Measurements from ENCODE around the gene GATA3.
A peak's percentile ranks its signal among the peaks of the same experiment; 100 is the strongest.

Gene GATA3

DNA sequence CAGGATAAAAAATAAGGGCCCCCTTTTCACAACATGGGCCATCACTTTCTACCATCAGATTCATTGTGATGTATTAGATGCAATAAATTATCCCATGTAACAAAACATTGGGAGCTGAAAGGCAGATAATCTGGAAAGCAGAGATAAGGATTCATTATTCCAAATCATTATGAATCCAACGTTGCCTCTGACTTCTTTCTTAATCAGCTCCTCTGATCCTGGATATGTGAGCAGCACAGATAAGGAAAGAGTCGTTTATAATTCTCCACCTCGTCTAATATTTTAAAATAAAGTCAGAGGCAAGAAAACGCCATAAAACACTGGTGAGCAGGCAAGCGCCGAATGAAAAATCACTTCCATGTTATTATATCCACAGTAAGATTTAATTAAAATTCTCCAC lies 13.8 kb upstream of the GATA3 start:
- Histone ChIP-seq H3K27ac (ENCODE audit: low read length) (no peak overlapping the region), H3K27me3 (ENCODE audit: low read depth, low read length) (peaks cover 82% of the 10 kb centered on the region), H3K36me3 (ENCODE audit: control insufficient read depth in 1 of 2, insufficient read depth in 2 of 2, low read length in 2 of 2) (no peaks in the 10 kb centered on the region), H3K4me3 (ENCODE audit: low read depth in 1 of 2, low read length in 2 of 2) (no peak overlapping the region), H3K9me3 (ENCODE audit: control insufficient read depth in 1 of 2, low read length in 2 of 2) (peaks cover 3 to 4% of the 10 kb centered on the region in 2 donors), H3K4me1 (ENCODE audit: control insufficient read depth in 1 of 2, insufficient read depth in 2 of 2, low read length in 2 of 2) (peaks cover 0 to 44% of the 10 kb centered on the region in 2 donors)

GRCh38 chr10:8041284-8041991 lies 13.1 kb upstream of the GATA3 start:
- no peak overlapping the region for H3K27ac ChIP-seq (ENCODE audit: low read length)
- peaks cover 84% of the 10 kb centered on the region for H3K27me3 ChIP-seq (ENCODE audit: low read depth, low read length)
- peaks cover 3 to 4% of the 10 kb centered on the region in 2 donors for H3K9me3 ChIP-seq (ENCODE audit: control insufficient read depth in 1 of 2, low read length in 2 of 2)
- no peak overlapping the region for H3K4me3 ChIP-seq (ENCODE audit: low read depth in 1 of 2, low read length in 2 of 2)
- H3K4me1 ChIP-seq (ENCODE audit: control insufficient read depth in 1 of 2, insufficient read depth in 2 of 2, low read length in 2 of 2) = peaks cover 0 to 39% of the 10 kb centered on the region in 2 donors
- no peaks in the 10 kb centered on the region for H3K36me3 ChIP-seq (ENCODE audit: control insufficient read depth in 1 of 2, insufficient read depth in 2 of 2, low read length in 2 of 2)

DNA sequence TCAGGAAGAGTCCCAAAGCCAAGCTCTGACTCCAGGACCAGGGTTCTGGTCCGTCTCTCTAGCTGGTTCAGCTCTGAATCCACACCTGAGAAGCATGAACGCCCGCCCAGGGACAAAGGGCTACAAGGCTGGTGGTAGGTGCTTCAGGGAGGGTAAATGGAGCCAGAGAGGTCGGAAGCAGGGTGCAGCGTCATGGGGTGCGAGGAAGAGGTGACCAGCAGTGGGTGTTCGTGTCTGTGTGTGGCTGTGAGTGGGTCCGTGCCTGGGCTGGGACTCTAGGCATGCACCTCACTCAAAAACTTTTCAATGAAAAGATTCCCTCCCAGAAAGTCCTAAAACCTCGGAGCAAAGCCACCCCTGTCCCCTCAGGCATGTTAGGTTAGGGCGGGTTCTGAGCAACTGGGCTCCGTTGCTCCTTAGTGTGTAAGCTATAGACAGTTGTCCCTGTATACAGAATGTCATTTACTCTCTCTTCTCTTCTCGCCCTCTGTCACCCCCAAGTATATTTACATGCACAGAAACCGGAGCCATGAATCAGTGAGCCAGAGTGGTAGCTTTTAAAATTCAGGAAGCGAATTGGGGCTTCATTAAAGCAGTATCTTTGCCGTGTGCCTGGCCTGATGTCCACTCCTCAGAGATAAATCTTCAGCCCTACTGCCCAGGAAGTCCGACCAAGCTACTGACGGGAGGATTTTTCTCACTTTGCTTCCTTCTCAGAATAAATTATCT lies 12.3 kb upstream of the GATA3 start:
- H3K9me3 ChIP-seq (ENCODE audit: control insufficient read depth in 1 of 2, low read length in 2 of 2) = peaks cover 3 to 4% of the 10 kb centered on the region in 2 donors
- peaks cover 0 to 34% of the 10 kb centered on the region in 2 donors for H3K4me1 ChIP-seq (ENCODE audit: control insufficient read depth in 1 of 2, insufficient read depth in 2 of 2, low read length in 2 of 2)
- H3K27me3 ChIP-seq (ENCODE audit: low read depth, low read length) = peaks cover 83% of the 10 kb centered on the region
- no peak overlapping the region for H3K4me3 ChIP-seq (ENCODE audit: low read depth in 1 of 2, low read length in 2 of 2)
- H3K36me3 ChIP-seq (ENCODE audit: control insufficient read depth in 1 of 2, insufficient read depth in 2 of 2, low read length in 2 of 2) = no peaks in the 10 kb centered on the region
- H3K27ac ChIP-seq (ENCODE audit: low read length) = no peak overlapping the region

DNA sequence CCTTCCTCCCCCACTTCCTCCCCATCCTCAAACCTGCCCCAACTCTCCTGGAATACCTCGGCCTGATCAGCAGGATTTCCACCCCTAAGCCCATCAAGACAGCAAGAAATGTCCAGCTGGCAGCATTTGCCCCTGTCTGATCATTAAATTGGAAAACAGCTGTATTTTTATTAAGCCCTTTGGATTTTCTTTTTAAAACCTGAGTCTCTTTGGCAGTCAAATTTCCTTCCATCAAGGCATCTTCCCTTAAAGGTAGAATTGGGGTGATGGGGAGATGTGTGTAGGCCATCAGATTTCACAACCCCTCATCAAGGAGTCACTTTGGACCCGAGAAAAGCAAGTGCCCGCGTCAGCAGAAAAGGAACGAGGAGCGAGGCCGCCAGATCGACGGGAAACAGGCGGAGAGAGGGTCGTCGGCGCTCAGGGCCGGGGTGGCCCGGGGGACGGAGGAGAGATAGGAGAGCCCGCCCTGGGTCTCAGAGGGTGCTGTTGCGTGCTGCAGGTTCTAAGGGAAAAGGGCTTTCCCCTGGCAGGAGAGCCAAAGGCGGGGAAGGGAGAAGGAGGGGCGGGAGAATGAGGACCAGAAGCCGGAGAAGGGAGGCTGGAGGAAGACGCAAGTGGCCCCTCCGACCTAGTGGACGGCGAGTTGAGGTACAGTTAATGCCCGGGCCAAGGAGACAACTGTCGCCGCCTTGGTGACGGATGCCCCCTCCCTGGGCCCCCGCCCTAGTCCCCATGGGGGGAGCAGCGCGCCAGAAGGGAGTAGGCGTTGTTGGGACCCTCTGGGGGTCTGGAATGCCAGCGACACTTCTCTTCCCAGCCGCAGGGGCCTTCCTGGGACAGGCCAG lies 11.5 kb upstream of the GATA3 start:
- Histone ChIP-seq H3K27ac (ENCODE audit: low read length) (no peak overlapping the region), H3K36me3 (ENCODE audit: control insufficient read depth in 1 of 2, insufficient read depth in 2 of 2, low read length in 2 of 2) (no peaks in the 10 kb centered on the region), H3K27me3 (ENCODE audit: low read depth, low read length) (peaks cover 85% of the 10 kb centered on the region), H3K4me1 (ENCODE audit: control insufficient read depth in 1 of 2, insufficient read depth in 2 of 2, low read length in 2 of 2) (peaks cover 0 to 29% of the 10 kb centered on the region in 2 donors), H3K9me3 (ENCODE audit: control insufficient read depth in 1 of 2, low read length in 2 of 2) (peaks cover 3 to 4% of the 10 kb centered on the region in 2 donors), H3K4me3 (ENCODE audit: low read depth in 1 of 2, low read length in 2 of 2) (no peak overlapping the region)

DNA sequence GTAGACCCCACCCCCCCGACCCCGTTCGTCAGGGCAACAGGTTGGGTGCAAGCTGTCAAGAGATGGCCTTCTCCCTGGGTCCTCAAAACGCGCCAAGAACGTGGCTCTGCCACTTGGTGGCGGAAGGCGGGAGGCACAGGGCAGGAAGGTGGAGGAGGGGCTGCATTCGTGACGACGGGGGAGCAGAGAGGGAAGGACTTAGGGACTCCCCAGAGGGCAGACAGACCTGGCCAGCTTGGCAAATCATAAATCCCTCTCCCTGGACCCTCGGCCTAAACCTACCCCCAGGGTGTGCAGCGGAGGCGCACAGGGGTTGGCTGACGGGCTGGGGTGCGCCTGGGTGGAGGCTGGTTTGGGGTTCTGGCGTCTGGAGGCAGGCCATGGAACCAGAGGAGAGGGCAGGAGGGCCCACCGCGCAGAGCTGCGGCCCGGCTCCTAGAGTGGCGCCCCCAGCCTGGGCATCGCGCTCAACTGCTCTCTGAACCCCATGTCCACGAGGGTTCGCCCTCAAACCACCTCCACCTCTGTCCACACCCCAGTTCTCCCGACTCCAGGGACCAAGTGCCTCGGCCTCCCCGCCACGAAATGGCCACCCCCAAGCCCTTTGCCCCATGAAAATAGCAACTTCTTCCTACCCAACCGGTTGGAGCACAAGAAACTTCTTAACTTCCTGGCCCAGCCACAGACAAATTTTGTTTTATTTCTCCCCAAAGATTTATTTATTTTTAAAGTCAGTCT lies 10.8 kb upstream of the GATA3 start:
- H3K27ac ChIP-seq (ENCODE audit: low read length) = no peak overlapping the region
- H3K4me3 ChIP-seq (ENCODE audit: low read depth in 1 of 2, low read length in 2 of 2) = no peak overlapping the region
- peaks cover 84% of the 10 kb centered on the region for H3K27me3 ChIP-seq (ENCODE audit: low read depth, low read length)
- H3K4me1 ChIP-seq (ENCODE audit: control insufficient read depth in 1 of 2, insufficient read depth in 2 of 2, low read length in 2 of 2) = peaks cover 0 to 36% of the 10 kb centered on the region in 2 donors
- H3K36me3 ChIP-seq (ENCODE audit: control insufficient read depth in 1 of 2, insufficient read depth in 2 of 2, low read length in 2 of 2) = no peaks in the 10 kb centered on the region
- H3K9me3 ChIP-seq (ENCODE audit: control insufficient read depth in 1 of 2, low read length in 2 of 2) = peaks cover 3 to 4% of the 10 kb centered on the region in 2 donors

DNA sequence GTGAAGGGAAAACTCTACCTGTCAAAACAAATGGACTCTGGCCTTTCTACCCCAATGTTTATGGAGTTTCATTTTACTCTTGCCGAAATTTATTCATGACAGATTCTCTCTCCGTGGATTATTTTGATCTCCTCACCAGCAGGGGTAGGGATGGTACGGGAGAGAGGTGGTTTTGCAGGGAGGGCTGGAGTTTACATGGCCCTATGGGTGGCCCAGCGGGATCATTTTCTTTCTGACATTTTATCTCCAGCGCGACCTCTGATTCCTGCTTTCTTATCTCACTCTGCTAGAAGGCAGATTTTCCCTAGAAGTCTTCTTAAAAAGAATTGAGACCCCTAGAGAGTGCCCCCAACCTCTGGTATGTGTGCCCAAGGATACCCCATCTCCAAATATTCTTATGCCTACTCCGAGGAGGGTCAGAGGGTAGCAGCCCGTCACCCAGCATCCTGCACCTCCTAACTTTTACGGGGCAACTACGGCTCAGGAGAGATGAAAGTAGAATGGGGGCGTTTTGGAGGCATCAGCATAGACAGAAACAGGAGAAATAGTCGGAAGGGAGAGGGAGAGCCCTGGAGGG lies 10.1 kb upstream of the GATA3 start:
- peaks cover 3% of the 10 kb centered on the region in 2 donors for H3K9me3 ChIP-seq (ENCODE audit: control insufficient read depth in 1 of 2, low read length in 2 of 2)
- H3K36me3 ChIP-seq (ENCODE audit: control insufficient read depth in 1 of 2, insufficient read depth in 2 of 2, low read length in 2 of 2) = no peaks in the 10 kb centered on the region
- H3K4me3 ChIP-seq (ENCODE audit: low read depth in 1 of 2, low read length in 2 of 2) = peak overlapping the region in 1 of 2 donors; percentile 32
- H3K4me1 ChIP-seq (ENCODE audit: control insufficient read depth in 1 of 2, insufficient read depth in 2 of 2, low read length in 2 of 2) = peaks cover 0 to 40% of the 10 kb centered on the region in 2 donors
- no peak overlapping the region for H3K27ac ChIP-seq (ENCODE audit: low read length)
- peaks cover 83% of the 10 kb centered on the region for H3K27me3 ChIP-seq (ENCODE audit: low read depth, low read length)

DNA sequence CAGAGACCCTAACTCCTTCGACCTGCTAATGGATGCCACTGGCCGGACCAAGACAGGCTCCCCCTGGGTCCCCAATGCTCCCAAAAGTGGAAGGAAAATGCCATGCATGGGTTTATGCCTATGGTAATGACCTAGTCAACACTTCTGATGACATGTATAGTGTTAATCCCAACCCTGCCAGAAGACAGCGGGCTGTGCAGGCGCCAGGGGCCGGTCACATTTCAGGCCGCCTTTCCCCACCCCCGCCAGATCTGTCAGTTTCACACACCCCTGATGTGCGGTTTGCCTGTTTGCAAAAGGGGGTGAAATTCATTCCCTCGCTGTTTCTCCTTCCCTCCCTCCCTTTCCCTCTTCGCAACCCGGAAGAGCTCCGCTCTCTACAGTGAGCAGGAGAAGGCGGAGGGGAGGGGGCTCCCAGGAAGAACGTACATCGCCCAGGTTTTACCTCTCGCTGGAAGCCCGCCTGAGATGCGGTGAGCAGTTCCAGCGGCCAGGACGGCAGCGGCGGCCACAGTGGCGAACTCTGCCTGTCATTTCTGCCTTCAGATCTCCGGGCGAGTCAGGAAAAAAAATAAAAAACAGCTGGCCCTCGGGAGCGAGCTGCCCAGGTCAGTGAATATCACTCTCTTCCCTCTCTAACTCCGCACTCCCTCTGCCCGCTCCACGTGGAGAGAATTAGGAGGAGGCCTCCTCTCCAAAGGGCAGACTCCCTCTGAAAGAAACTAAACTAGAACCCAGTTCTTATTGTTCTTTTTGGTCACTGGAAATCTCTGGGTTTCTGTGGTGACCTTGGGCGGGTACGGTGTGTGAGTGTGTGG lies 9.4 kb upstream of the GATA3 start:
- H3K36me3 ChIP-seq (ENCODE audit: control insufficient read depth in 1 of 2, insufficient read depth in 2 of 2, low read length in 2 of 2) = no peaks in the 10 kb centered on the region
- peaks cover 0 to 47% of the 10 kb centered on the region in 2 donors for H3K4me1 ChIP-seq (ENCODE audit: control insufficient read depth in 1 of 2, insufficient read depth in 2 of 2, low read length in 2 of 2)
- peaks cover 86% of the 10 kb centered on the region for H3K27me3 ChIP-seq (ENCODE audit: low read depth, low read length)
- H3K27ac ChIP-seq (ENCODE audit: low read length) = no peak overlapping the region
- H3K9me3 ChIP-seq (ENCODE audit: control insufficient read depth in 1 of 2, low read length in 2 of 2) = no peaks in the 10 kb centered on the region
- peak overlapping the region; percentile 17 to 32 for H3K4me3 ChIP-seq (ENCODE audit: low read depth in 1 of 2, low read length in 2 of 2)

DNA sequence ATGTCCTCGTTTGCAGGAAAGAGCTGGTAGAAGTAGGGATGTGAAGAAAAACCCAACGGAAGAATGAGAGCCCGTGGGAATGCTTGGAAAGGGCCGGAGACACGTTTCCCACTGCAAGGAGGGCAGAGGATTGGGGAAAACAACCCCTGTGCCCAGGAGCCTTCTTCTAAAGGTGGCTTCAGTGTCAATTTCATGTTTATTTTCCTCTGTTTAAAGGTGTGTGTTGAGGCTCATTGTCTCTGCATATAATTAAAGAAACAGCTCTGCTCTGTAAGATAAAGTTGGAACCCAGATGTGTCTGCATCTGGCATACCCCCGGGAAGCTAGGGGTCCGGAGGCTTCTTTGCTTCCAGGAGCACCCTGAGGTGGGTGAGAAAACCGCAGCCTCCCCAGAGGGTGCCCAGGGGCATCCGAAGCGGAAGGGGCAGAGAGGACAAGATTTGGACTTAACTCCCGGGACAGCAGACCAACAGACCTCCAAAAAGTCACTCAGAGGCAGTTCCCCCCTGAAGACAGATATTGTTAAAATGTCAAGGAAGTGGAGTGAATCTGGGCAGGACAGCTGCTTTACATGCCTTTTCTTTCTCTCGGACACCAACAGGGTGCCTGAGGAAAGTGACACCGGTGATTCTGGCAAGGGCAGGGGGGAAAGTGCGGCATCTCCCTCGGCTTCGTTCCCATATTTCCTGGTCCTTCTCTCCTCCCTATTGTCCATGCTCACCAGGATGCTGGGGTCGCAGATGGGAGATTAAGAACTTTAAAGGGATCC lies 8.6 kb upstream of the GATA3 start:
- Histone ChIP-seq H3K9me3 (ENCODE audit: control insufficient read depth in 1 of 2, low read length in 2 of 2) (no peaks in the 10 kb centered on the region), H3K4me3 (ENCODE audit: low read depth in 1 of 2, low read length in 2 of 2) (peak overlapping the region in 1 of 2 donors; percentile 32), H3K27ac (ENCODE audit: low read length) (no peak overlapping the region), H3K27me3 (ENCODE audit: low read depth, low read length) (peaks cover 89% of the 10 kb centered on the region), H3K36me3 (ENCODE audit: control insufficient read depth in 1 of 2, insufficient read depth in 2 of 2, low read length in 2 of 2) (no peaks in the 10 kb centered on the region), H3K4me1 (ENCODE audit: control insufficient read depth in 1 of 2, insufficient read depth in 2 of 2, low read length in 2 of 2) (peaks cover 0 to 55% of the 10 kb centered on the region in 2 donors)

DNA sequence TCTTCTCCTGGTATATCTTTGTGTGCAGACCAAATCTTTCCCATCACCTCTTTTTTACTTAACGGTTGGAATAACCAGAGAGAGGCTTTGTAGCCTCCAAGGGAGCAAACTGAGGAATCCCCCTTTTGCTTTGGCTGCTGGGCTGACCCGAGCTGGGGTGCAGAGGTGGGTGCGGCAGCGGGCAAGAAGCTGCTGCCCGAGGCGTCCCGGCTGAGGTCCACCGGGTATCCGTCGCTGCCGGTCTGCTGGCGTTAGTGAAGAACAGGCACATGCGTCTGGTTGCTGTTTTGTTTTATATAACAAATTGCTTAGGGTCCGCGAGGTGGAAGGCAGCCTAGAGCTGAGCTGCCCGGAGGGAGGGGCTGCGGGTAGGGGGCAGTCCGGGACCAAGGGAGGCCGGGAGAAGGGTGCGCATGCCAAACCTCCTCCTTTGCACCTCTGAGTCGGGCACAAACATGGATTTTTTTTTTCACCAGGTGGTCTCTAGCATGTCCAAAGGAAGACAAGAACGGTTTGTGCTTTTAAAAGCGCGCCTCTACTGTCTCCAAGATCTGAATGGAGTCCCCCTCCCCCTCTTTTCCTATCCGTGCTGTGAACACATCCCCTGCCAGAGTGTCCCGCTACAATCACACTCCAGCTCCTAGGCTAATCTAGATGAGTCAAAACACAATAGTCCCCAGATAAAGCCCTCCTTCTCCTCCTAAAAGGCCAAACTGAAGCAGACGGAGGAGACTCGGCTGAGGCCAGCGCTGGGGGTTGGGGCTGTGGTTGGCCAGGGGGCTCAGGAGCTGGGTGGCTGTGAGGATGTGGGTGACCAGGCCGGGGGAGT lies 6.8 kb upstream of the GATA3 start:
- H3K36me3 ChIP-seq (ENCODE audit: control insufficient read depth in 1 of 2, insufficient read depth in 2 of 2, low read length in 2 of 2) = no peaks in the 10 kb centered on the region
- H3K4me1 ChIP-seq (ENCODE audit: control insufficient read depth in 1 of 2, insufficient read depth in 2 of 2, low read length in 2 of 2) = peaks cover 0 to 71% of the 10 kb centered on the region in 2 donors
- no peak overlapping the region for H3K27ac ChIP-seq (ENCODE audit: low read length)
- H3K4me3 ChIP-seq (ENCODE audit: low read depth in 1 of 2, low read length in 2 of 2) = no peak overlapping the region
- peaks cover 84% of the 10 kb centered on the region for H3K27me3 ChIP-seq (ENCODE audit: low read depth, low read length)
- H3K9me3 ChIP-seq (ENCODE audit: control insufficient read depth in 1 of 2, low read length in 2 of 2) = no peaks in the 10 kb centered on the region

Measured in muscle layer of duodenum (tissue), 2 donors.